Epithelial cell of prostate (primary cell): ENCODE results near the gene KCNE1.
A peak's percentile ranks its signal among the peaks of the same experiment; 100 is the strongest.
"Not testable (repeated sequence)": the region's sequence is repeated elsewhere in the genome, so short reads cannot be mapped to it uniquely, and the experiment has no call there.

ENCODE experiments used
- DNase-seq: peaks from one replicate; pipeline ENCODE4 v3.0.0-alpha.2; 2011; ENCODE audit warnings: low read depth, low spot score
- H3K27ac ChIP-seq: fragments of 450-650 bp; 2 replicates; pipeline ENCODE4 v1.5.1; 2017; ENCODE audit warnings: mild to moderate bottlenecking

The KCNE1 gene

GRCh38 chr21:34511787-34512455, at the start of gene KCNE1:
KCNE1 (minus strand) TSS chr21:34512210; CDS start chr21:34449634, 62,576 bp downstream.
- no peak within 1 kb of the TSS for H3K27ac ChIP-seq
- no peak for DNase-seq

- H3K27ac ChIP-seq = no peak overlapping the region
- DNase-seq = no peak
Observed at GRCh38 chr21:34561806-34562205, 49.8 kb upstream of the KCNE1 start.

GRCh38 chr21:34560609-34561008, 48.6 kb upstream of the KCNE1 start:
- H3K27ac ChIP-seq = no peak overlapping the region
- no peak for DNase-seq

GRCh38 chr21:34560021-34560420, 48.0 kb upstream of the KCNE1 start:
- H3K27ac ChIP-seq = no peak overlapping the region
- DNase-seq = no peak

- DNase-seq = no peak
- peak overlapping the region; percentile 84 for H3K27ac ChIP-seq
Observed at GRCh38 chr21:34559089-34559631, 47.1 kb upstream of the KCNE1 start.

GRCh38 chr21:34558166-34558565, 46.2 kb upstream of the KCNE1 start:
- H3K27ac ChIP-seq = peak overlapping the region; percentile 84
- DNase-seq = peak; percentile 52

- no peak for DNase-seq
- peak overlapping the region; percentile 84 for H3K27ac ChIP-seq
Observed at GRCh38 chr21:34557261-34557660, 45.3 kb upstream of the KCNE1 start.

GRCh38 chr21:34554670-34555069, 42.7 kb upstream of the KCNE1 start:
- peak overlapping the region; percentile 84 for H3K27ac ChIP-seq
- not testable (repeated sequence) for DNase-seq

GRCh38 chr21:34554227-34554626, 42.2 kb upstream of the KCNE1 start:
- peak overlapping the region; percentile 84 for H3K27ac ChIP-seq
- DNase-seq = no peak

GRCh38 chr21:34553151-34553952, 41.3 kb upstream of the KCNE1 start:
- peak overlapping the region; percentile 84 for H3K27ac ChIP-seq
- peak; percentile 39 for DNase-seq

- peak overlapping the region; percentile 84 for H3K27ac ChIP-seq
- no peak for DNase-seq
Observed at GRCh38 chr21:34552360-34553098, 40.5 kb upstream of the KCNE1 start.

GRCh38 chr21:34550182-34550799, 38.3 kb upstream of the KCNE1 start:
- DNase-seq = no peak
- H3K27ac ChIP-seq = no peak overlapping the region

GRCh38 chr21:34548781-34549376, 36.9 kb upstream of the KCNE1 start:
- no peak overlapping the region for H3K27ac ChIP-seq
- no peak for DNase-seq

- H3K27ac ChIP-seq = no peak overlapping the region
- no peak for DNase-seq
Observed at GRCh38 chr21:34546542-34546941, 34.5 kb upstream of the KCNE1 start.

GRCh38 chr21:34545079-34545884, 33.3 kb upstream of the KCNE1 start:
- no peak for DNase-seq
- peak overlapping the region; percentile 75 for H3K27ac ChIP-seq

GRCh38 chr21:34544032-34544496, 32.1 kb upstream of the KCNE1 start:
- peak; percentile 34 for DNase-seq
- peak overlapping the region; percentile 75 for H3K27ac ChIP-seq

- H3K27ac ChIP-seq = no peak overlapping the region
- no peak for DNase-seq
Observed at GRCh38 chr21:34543017-34543416, 31.0 kb upstream of the KCNE1 start.

GRCh38 chr21:34540206-34540605, 28.2 kb upstream of the KCNE1 start:
- no peak overlapping the region for H3K27ac ChIP-seq
- no peak for DNase-seq

- DNase-seq = no peak
- no peak overlapping the region for H3K27ac ChIP-seq
Observed at GRCh38 chr21:34537838-34538237, 25.8 kb upstream of the KCNE1 start.
